ENCODE measurements around the gene NOX1. TPM values are rescaled to one million over a fixed set of nuclear protein-coding genes. Genes with fewer than 3 reads are reported as not detected.

The NOX1 gene
- total and polyA plus RNA-seq, 2 experiments from 2014 or later, result 0.99 to 3.0 TPM

DNA sequence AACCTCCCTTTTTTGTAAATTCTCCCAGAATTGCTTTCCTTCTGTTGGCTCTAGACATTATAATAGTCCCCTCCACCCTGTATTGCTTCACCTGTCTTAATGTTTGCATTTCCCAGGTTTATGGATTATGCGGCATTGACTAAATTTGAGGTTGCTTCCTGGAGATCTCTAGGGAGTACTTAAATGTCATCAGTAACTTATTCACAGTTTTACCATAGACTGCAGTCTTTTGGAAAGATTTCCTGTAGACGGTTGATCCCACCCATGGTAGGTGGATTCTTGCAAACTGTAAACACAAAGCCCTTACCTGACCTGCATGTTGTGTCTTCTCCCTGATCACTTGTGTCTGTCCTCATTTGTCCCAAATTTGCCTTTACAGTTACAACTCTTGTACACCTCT lies 6.2 kb upstream of the NOX1 start:
- H3K9me3 ChIP-seq (ENCODE audit: low read depth), result no peaks in the 10 kb centered on the region
- H2AFZ ChIP-seq, result no peak overlapping the region
- H3K9me2 ChIP-seq (replicated peaks; ENCODE audit: insufficient read depth), result no peaks in the 10 kb centered on the region
- no peak for TF ChIP-seq EZH2 (IDR thresholded peaks at IDR 0.05; ENCODE audit: borderline replicate concordance)
- TF ChIP-seq EZH2phosphoT487 (IDR thresholded peaks at IDR 0.05; ENCODE audit: low read depth, severe bottlenecking, unreplicated experiment), result no peak
- TF ChIP-seq, protein P1, sequence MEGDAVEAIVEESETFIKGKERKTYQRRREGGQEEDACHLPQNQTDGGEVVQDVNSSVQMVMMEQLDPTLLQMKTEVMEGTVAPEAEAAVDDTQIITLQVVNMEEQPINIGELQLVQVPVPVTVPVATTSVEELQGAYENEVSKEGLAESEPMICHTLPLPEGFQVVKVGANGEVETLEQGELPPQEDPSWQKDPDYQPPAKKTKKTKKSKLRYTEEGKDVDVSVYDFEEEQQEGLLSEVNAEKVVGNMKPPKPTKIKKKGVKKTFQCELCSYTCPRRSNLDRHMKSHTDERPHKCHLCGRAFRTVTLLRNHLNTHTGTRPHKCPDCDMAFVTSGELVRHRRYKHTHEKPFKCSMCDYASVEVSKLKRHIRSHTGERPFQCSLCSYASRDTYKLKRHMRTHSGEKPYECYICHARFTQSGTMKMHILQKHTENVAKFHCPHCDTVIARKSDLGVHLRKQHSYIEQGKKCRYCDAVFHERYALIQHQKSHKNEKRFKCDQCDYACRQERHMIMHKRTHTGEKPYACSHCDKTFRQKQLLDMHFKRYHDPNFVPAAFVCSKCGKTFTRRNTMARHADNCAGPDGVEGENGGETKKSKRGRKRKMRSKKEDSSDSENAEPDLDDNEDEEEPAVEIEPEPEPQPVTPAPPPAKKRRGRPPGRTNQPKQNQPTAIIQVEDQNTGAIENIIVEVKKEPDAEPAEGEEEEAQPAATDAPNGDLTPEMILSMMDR (IDR thresholded peaks at IDR 0.05; ENCODE audit: poor library complexity), result no peak
- no peaks in the 10 kb centered on the region for H3K79me2 ChIP-seq
- no peaks in the 10 kb centered on the region for H3K27me3 ChIP-seq
- no peaks in the 10 kb centered on the region for H3K36me3 ChIP-seq (replicated peaks; ENCODE audit: insufficient read depth, low read depth)
- no peak for DNase-seq (ENCODE audit: low spot score)
- 79% methylated on average over 2 of the region's 2 CpGs for WGBS (ENCODE audit: low lambda C conversion rate, missing lambda C conversion rate)
- no peak overlapping the region for H3K4me2 ChIP-seq
- no peaks in the 10 kb centered on the region for H4K20me1 ChIP-seq (ENCODE audit: insufficient read depth, poor library complexity, severe bottlenecking)
- no peak overlapping the region for H3K4me3 ChIP-seq
- H3K27ac ChIP-seq, result no peak overlapping the region
- H3K4me1 ChIP-seq (ENCODE audit: insufficient read depth), result no peaks in the 10 kb centered on the region

DNA sequence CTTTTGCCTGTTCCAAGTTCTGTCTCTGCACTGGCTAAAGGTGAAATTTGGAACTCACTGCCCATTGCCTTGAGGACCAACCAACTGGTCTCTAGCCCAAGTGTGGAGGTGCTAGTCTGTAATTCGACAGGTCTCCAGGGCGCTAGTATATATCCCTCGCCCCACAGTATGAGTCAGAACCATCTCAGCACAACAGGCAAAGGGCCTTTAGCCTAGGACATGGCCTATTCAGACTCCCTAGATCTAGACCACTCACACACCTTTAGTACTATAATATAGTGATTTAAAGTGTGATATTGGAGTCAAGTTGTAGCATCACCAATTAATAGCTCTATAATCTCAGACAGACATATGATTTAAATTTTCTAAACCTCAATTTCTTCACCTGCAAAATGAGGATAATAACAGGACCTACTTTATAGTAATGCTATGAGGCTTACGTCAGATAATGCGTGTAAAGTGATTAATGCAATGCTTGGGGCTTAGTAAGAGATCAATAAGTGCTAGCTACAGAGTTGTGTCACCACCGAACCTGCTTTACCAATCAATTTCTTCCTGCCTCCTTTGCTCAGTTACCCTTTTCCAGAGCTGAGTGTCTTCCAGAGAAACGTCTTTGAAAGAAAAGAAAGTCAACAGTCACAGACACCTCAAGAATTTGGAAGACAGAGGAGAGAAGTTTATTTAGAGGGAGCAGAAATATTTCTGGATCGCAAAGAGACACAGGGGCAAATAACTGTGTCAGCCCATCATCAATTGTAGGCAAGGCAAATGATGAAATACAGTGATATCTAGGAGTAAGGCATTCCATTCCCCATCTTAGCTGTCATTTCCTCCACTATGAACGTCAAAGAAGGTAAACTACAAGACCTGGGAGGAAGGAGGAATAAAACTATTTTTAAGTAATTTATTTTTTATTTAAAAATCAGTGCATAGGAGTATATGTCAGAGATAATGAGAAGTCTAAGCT lies 2.3 kb downstream of the NOX1 start:
- Histone ChIP-seq H3K9me3 (ENCODE audit: low read depth) (no peaks in the 10 kb centered on the region), H2AFZ (no peak overlapping the region), H4K20me1 (ENCODE audit: insufficient read depth, poor library complexity, severe bottlenecking) (no peaks in the 10 kb centered on the region), H3K27me3 (no peaks in the 10 kb centered on the region), H3K4me2 (no peak overlapping the region), H3K27ac (no peak overlapping the region), H3K36me3 (replicated peaks; ENCODE audit: insufficient read depth, low read depth) (no peaks in the 10 kb centered on the region), H3K79me2 (no peaks in the 10 kb centered on the region), H3K4me1 (ENCODE audit: insufficient read depth) (no peaks in the 10 kb centered on the region), H3K4me3 (no peak overlapping the region), H3K9me2 (replicated peaks; ENCODE audit: insufficient read depth) (no peaks in the 10 kb centered on the region)
- TF ChIP-seq, protein P1 (IDR thresholded peaks at IDR 0.05; ENCODE audit: poor library complexity), result no peak
- TF ChIP-seq EZH2 (IDR thresholded peaks at IDR 0.05; ENCODE audit: borderline replicate concordance) (no peak), EZH2phosphoT487 (IDR thresholded peaks at IDR 0.05; ENCODE audit: low read depth, severe bottlenecking, unreplicated experiment) (no peak)
- DNase-seq (ENCODE audit: low spot score), result no peak
- 62% methylated on average over 9 of the region's 9 CpGs for WGBS (ENCODE audit: low lambda C conversion rate, missing lambda C conversion rate)

DNA sequence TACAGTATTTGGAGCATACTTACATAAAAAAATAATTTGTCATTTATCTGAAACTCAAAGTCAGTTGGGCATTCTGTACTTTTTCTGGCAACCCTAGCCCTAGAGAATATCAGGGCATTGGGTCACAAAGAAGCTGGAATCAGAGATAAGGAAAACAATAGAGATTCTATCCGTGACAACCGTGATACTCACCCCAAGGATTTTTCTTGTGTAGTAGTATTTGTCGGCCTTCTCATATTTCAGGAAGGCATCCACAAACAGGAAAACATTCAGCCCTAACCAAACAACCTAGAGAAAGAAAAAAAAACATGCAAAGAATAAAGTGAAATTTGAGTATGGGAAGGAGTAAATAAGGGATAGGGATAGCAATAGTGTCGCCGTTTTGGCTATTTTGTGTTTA lies 3.6 kb downstream of the NOX1 start:
- DNase-seq (ENCODE audit: low spot score), result no peak
- Histone ChIP-seq H3K4me1 (ENCODE audit: insufficient read depth) (no peaks in the 10 kb centered on the region), H2AFZ (no peak overlapping the region), H3K79me2 (no peaks in the 10 kb centered on the region), H3K9me3 (ENCODE audit: low read depth) (no peaks in the 10 kb centered on the region), H3K27ac (no peak overlapping the region), H3K9me2 (replicated peaks; ENCODE audit: insufficient read depth) (no peaks in the 10 kb centered on the region), H3K27me3 (no peaks in the 10 kb centered on the region), H3K4me2 (no peak overlapping the region), H3K36me3 (replicated peaks; ENCODE audit: insufficient read depth, low read depth) (no peaks in the 10 kb centered on the region), H3K4me3 (no peak overlapping the region), H4K20me1 (ENCODE audit: insufficient read depth, poor library complexity, severe bottlenecking) (no peaks in the 10 kb centered on the region)
- 67% methylated on average over 5 of the region's 5 CpGs for WGBS (ENCODE audit: low lambda C conversion rate, missing lambda C conversion rate)
- no peak for TF ChIP-seq EZH2phosphoT487 (IDR thresholded peaks at IDR 0.05; ENCODE audit: low read depth, severe bottlenecking, unreplicated experiment)
- TF ChIP-seq, protein P1 (IDR thresholded peaks at IDR 0.05; ENCODE audit: poor library complexity), result no peak
- TF ChIP-seq EZH2 (IDR thresholded peaks at IDR 0.05; ENCODE audit: borderline replicate concordance), result no peak

Measured in hepatocyte (in vitro differentiated cells).